GM04504 (cell line): ENCODE measurements around the gene CEP104.

Source experiments
- DNase-seq: peaks from one replicate; pipeline ENCODE4 v3.0.0-alpha.2; 2012; ENCODE audit warnings: low read depth

The CEP104 gene

DNA sequence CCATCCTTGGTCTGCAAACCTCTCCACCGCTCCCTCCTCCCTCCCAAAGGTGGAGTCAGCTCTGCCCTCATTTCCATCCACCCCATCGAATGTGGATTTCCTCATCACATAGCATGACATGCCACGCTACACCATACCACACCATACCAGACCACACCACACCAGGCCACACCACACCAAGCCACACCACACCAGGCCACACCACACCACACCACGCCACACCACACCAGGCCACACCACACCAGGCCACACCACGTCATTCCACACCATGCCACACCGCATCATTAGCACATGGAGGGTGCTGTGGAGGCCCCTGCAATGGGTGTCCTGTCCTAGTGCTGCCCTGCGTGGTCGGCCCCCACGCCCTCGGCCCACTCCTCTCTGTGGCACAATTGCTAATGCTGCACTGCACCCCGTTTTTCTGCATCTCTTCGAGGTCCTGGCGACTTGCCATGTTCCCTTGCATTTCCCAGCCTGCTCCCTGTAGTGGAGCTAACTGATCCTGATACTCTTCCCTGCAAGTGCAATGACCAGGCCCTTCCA, 11.5 kb upstream of the CEP104 start:
- no peak for DNase-seq

DNA sequence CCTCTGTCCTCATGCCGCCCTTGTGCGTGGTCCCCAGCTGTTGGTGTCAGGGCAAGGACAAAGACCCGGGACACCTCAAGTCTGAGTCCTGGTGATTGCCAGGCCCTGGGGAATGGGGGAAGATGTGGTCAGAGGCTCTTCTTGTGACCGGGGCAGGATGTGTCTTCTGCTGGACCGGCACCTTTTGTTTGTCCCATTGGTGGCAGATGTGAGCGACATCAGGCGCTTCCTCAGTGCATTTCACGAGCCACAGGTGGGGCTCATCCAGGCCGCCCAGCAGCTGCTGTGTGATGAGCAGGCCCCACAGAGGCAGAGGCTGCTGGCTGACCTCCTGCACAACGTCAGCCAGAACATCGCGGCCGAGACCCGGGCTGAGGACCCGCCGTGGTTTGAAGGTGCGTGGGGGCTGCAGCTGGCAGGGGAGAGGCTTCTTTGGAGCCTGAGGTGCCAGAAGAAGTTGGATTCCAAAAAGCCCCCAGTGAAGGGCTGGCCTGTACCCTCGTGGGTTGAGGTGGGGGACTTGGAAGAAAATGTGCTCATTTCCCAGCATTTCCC, 8.7 kb upstream of the CEP104 start:
- DNase-seq = no peak

DNA sequence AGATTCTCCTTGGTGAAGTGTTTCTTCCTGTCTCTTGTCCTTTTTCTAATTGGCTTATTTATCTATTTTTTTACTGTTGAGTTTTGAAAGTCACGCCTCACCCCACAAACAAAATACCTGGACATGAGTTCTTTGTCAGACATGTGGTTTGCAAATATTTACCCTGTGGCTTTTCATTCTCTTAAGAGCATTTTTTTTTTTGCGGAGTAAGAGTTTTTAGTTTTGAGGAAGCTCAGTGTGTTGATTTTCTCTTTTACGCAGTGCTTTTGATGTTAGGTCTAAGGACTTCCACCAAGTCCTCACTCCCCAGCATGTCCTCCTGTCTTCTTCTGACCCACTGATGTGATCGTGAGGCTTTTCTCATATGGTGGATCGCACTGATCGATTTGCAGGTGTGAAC, 7.9 kb upstream of the CEP104 start:
- no peak for DNase-seq

DNA sequence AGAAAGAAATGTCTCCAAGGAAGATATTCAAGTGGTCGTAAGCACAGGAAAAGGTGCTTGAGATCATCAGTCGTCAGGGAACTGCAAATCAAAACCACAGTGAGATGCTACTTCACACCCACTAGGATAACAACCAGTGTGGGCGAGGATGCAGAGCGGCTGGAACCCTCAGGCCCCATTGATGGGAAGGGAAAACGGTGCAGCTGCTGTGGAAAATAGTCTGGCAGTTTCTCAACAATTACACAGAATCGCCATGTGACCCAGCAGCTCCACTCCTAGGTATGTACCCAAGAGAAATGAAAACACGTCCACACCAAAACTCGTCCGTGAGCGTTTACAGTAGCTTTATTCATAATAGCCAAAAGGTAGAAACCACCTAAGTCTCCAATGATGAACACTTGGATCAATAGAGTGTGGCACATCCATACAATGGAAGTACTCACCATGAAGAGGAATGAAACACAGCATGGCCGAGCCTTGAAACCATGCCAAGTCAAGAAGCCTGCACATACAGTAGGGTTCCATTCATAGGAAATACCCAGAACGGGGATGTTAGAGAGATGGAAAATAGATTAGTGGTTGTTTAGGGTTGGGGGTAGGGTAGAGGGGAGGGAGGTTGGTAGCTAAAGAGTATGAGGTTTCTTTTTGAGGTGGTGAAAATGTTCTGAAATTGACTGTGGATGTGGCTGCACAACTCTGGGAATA, 6.4 kb upstream of the CEP104 start:
- DNase-seq = no peak

DNA sequence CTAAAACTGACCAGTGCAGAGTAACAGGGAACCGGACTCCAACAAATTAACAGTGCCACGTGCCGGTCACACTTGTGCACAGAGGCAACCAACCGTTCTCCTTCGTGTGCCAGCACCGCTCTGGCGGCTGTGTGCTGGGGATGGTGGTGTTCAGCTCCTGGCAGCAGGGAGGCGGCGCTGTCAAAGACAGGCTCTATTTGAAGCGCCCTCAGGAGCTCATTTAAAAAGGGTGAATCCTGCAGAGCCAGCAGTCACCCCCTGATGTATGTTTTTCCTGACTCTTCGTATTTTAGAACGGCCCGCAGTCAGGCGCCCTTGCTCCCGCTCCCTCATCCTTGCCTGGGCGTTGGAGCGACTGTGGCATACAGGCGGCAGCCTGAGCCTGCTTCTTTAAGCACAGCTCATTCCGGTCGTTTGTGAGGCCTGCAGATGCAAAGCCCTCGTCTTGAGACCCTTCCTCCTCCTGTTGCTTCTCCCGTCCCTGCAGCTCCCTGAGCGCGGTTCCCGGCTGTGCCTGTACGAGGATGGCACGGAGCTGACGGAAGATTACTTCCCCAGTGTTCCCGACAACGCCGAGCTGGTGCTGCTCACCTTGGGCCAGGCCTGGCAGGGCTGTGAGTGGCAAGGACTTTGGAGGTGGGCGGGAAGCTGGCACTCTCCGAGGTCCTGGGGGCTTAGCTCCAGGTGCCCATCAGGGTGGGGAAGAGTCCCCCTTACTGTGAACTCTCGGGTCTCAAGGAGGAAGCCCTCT, 1.4 kb upstream of the CEP104 start:
- DNase-seq = no peak

DNA sequence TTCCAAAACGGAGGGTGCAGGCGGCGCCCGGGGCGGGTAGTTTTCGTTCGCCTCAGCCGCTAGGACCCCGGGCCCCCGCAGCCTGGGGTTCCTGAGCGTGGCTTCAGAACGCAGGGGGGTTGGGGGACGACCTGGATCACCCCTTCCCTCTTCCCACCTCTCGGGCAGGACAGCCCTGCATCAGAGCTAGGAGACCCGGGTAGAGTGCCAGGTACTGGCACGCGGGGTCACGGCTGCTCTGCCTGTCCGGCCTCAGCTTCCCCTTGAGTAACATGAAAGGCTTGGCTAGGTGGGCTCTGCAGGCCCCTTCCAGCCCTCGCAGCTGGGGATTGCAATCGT, 749 bp upstream of the CEP104 start:
- no peak for DNase-seq

DNA sequence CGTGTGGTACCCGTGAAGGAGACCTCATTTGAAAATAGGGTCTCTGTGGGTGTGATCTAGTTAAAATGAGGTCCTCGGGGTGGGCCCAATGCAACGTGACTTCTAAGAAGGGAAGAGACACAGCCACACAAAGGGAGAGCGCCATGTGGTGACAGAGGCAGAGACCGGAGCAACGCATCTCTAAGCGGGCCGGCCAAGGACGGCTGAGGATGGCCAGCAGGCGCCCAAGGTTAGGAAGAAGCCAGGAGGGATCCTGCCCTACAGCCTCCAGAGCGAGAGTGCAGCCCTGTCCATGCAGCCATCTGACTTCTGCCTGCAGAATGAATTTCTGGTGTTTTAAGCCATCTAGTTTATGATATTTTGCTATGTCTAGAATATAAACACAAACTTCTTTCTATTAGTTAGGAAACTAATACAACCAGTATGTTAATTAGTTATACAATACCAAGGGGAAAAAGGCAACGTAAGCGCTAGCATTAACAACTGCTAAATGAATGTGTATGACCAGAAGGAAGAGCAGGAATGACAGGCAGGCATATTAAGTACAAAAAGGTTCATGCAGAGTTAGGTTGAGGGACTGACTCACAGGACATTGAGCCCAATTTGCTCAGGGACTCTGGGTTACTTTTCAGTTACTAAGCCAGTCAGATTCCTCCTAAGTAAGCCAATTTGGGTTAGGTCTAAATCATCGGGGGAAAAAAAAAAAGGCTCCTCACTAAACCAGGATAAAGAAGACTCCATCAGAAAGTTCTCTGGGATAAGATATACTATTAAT, 4.1 kb downstream of the CEP104 start:
- no peak for DNase-seq

DNA sequence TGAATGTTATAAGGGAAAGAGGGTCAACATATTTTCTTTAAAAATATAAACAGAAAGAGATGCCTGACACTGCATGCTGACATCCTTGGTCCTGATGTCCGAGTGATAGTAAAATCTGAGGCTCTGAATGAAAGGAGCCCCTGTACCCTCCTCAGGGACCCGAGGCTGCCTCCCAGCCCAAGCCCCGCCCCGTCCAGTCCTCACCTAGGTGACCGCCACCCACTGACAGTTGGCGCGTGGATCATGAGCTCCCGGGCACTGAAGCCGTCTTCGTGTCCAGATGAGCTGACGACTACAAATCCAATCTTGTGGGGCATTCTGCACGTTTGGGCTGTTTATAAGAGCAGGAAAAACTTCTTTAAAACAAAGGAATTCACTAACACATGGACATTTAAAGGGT, 4.9 kb downstream of the CEP104 start:
- DNase-seq = no peak

DNA sequence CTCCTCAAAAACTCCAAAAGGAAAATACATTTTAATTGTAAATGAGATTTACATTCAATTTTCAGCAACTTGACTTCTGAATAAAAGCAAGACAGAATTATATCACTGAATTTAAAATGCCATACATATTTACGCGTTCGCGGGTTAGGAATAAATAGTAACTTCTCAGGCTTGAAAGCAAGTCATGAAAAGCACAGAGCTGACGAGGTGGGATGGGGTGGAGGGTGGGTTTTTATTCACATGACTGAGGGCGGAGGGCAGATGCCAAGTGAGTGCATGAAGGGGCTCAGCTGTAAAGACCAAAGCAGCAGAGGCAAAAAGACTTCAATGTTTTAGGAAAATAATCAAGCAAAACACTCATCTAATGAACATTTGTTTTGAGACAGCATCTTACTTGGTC, 5.7 kb downstream of the CEP104 start:
- no peak for DNase-seq

DNA sequence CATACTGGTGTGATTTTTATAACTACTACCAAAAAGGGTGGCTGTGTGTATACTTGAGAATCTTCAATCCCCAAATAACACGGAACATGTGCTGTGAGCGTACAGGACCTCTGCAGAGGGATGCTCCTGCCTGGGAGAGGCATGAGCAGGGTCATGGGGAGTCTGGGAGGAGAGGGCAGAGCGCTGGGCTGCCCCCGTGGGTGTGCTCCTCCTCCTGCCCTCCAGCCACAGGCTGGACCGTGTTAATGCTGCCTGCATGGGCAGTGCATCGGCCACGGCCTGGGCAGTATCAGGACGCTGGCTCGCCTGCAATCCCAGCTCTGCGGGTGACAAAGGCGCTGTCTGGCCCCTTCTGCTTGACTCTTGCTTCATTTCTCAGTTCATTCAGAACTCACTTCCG, 6.2 kb downstream of the CEP104 start:
- no peak for DNase-seq

DNA sequence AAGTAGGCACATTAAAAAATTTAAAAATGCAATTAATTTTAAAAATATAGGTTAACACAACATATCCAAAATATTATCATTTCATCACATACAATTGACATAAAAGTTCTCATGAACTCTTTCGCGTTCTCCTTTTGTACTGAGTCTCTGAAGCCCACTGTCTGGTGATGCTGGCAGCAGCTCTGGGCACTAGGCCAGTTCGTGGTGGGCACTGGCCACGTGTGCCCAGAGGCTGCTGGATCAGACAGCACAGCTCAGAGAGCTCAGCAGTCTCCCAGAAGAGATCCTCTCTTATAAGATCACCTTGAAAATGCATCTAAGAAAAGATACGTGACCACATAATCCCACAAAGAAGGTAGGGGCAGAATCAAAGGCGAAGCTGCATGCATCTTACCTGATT, 9.9 kb downstream of the CEP104 start:
- DNase-seq = no peak

DNA sequence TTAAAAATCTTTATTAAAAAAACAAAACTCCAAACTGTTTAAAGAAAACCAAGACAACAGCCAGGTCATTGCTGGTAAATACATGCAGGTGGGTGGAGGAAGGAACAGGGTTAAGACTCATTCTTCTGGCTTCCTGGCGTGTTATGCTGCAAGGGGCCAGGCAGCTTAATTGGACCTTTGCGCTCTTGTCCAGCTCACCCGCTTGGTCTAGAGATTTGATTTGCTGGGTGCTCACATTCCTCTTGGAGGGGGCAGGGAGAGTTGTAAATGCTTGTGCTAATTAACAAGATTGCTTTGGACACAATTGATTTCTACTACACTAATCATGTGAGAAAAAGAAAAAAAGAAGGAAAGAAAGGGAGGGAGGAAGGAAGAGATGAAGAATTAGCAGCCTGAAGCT, 10.5 kb downstream of the CEP104 start:
- no peak for DNase-seq

DNA sequence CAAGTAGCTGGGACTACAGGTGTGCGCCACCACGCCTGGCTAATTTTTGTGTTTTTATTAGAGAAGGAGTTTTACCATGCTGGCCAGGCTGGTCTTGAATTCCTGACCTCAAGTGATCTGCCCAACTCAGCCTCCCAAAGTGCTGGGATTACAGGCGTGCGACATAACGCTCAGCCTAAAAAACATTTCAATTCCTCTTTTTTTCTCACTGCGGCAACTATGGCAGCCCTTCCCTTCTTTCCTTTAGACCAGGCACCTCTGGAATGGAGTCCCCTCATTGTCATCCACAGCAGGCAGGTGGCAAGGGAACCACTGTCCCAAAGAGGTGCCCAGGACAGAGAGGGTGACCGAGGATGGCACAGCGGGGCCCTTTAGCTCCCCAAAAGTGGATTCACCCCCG, 14.1 kb downstream of the CEP104 start:
- DNase-seq = no peak

DNA sequence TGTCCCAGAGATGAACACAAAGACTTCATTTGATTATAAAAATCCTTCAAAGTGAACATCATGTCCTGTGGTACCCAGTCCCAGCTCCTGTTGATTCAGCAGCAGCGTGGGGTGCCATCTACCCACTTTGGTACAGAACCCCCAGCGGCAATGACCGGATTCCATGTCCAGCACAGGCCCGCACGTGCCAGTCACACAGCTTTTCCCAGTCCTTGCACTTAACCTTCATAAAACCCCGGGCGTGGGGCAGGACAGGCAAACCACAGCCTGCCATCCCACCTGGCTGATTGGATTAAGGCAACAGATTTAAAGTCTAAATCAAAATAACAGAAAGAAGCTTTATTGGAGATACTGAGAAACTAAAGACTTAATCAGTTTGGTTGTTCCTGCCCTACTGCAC, 15.5 kb downstream of the CEP104 start:
- no peak for DNase-seq

DNA sequence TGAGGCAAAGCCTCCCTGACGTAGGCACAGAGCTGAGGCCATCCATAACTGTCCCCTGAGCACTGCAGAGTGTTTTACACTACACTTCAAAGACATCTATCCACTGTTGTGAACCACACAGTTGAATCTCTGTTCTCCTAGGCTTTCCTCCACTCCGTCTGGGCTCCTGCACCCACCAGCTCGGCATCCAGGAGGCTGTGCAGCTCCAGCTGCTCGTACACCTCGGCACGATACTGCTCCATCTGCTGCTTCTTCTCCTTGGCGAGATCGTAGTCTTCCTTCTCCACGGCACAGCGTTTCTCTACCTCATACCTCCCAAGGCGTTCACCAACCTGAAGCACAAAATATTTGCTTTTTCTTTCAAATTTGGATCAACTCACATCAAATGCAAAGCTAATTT, 18.2 kb downstream of the CEP104 start:
- DNase-seq = no peak

DNA sequence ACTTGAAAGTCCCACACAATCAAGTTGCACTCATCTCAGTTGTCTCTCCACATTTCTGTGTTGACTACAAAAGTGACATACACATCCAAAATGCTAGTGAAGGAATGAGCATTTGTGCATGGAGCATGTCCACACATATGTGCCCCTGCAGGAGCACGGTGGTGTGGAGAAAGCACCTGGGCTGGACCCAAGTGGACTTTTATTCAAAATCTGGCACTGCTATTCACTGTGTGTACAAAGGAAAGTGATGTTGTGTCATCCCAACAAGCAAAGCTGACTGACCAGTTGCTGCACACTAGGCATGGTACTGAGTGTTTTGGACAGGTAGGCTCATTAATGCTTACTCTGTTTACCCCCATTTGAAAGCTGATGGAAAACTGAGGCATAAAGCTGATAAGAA, 19.3 kb downstream of the CEP104 start:
- no peak for DNase-seq

DNA sequence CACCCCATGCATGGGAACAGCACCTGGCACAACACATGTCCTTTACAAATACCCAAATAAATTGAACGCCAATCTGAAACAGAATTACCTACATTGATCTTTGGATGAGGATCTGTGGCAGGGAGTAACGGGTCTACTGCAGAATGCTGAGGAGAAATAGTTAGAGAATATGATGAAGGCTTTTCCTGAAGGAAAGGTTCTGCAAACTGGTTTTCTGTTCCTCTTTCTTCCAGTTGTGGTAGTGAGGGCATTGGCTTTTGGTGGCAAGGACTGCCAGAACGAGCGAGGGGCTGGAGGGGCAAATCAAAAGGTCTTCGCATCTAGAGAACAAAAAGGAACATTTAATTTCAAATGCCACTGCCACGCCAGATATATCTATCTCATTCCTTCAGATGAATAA, 19.8 kb downstream of the CEP104 start:
- DNase-seq = no peak

DNA sequence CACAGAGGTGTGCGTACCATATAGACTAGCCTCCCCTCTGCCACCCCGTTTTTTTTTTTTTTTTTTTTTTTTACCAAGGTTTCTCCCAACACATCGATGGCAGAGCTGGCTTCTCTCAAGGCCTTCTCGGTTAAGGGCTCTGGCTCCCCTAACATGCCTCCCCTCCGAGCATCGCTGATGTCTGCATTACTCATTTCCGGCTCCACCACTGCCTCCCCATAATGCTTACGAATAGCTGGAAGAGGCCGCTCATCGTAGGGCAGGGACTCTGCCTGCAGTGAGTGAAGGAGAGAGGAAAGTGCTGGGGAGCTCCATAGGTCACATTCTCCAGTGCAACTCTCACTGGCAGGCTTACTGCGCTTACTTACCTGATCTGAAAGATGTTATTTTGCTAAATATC, 20.6 kb downstream of the CEP104 start:
- no peak for DNase-seq

DNA sequence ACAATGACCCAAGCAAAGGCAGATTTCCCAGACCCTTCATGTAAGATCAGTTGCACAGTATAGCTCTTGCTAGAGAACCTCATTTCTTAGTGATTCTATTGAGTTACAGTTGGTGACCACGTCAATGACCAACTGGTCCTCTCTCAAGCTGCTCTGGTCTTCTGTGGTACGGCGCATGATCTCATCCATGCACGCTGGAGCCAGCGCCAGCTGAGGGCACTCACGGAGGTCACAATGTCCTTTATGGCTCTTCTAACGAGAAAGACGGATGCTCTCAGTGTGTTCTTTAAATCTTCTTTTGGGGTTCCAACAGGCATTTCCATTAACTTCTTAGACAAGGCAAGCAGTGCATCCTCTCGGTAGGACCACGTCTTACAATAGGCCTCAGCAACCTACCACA, 22.3 kb downstream of the CEP104 start:
- no peak for DNase-seq

DNA sequence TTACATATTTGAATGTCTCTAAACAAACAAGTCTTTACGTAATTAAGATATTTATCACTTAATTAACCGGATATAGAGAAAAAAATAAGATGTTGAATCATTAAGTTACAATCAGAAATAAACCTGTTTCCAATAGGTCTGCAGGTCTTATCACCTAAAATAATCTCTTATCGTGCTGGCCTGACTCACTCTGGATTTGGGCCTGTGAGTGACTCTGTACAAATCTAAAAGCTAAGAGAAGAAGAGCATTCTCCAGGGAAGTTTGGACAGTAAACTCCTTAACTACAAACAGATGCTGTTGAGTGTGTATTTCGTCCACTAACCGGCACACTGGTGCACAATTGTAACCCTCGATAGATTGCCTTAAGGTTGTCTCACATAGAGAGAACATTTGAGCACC, 25.3 kb downstream of the CEP104 start:
- peak; percentile 64 for DNase-seq

DNA sequence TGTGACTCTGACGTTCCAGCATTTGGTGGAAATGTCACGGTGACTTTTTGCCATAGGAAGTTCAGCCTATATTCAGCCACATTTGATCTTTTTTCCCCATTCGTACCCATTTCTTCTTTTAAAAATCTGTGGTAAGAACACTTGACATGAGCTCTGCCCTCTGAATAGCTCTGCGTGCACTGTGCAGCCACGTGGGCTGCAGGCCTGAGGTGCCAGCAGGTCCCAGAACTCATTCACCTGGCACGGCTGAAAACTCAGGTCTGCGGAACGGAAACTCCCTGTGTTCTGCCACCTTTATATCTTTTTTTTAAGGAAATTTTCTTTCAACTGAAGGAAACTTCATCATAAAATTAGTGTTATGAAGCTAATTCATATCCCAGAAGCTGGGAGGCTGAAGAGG, 28.6 kb downstream of the CEP104 start:
- no peak for DNase-seq

DNA sequence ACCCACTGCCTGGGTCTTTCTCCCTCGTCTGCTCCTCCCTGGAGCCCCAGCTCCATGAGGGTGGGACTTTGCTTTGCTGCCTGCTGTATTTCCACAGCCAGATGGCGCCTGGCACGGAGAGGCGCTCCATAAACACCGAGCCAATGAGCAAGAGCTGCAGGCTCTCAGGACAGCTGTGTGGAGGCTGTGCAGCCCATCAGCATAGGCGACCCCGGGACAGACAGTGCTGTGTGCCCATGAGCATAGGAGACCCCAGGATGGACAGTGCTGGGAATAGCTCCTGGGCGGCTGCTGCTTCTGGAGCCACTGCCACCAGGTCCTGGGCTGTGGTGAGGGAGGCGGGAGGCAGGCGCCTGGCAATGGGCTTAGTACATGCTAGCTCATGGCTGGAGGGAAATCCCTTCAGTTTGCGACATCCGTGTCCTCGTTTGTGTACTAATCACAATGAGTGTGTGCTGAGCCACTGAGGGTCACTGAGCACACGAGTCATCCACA, 29.2 kb downstream of the CEP104 start:
- no peak for DNase-seq

DNA sequence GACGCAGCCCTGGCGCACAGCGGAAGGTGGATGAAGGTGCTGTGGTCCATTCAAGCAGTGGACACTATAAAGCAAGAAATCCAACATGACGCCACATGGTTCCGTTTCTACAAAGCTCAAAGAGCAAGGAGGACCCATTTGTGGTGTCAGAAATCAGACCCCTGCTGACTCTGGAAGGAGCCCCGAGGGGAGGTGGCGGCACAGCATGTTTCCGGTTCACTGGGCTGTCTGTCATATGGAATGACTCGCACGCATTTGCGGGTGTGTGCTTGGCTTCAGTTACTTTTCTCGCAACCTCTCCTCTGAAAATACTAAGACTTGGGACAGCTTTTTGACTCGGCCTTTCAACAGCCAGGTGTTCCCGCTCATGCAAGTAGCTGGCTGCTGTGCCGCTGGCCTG, 31.7 kb downstream of the CEP104 start:
- DNase-seq = no peak
